Activated CD4-positive, alpha-beta T cell treated with anti-CD3 and anti-CD28 coated beads for 1 hour (primary cell): ENCODE data around the gene ASB10.

Source experiments
- DNase-seq: peaks from one replicate; pipeline ENCODE4 v3.0.0-alpha.2; 2020

Gene ASB10

DNA sequence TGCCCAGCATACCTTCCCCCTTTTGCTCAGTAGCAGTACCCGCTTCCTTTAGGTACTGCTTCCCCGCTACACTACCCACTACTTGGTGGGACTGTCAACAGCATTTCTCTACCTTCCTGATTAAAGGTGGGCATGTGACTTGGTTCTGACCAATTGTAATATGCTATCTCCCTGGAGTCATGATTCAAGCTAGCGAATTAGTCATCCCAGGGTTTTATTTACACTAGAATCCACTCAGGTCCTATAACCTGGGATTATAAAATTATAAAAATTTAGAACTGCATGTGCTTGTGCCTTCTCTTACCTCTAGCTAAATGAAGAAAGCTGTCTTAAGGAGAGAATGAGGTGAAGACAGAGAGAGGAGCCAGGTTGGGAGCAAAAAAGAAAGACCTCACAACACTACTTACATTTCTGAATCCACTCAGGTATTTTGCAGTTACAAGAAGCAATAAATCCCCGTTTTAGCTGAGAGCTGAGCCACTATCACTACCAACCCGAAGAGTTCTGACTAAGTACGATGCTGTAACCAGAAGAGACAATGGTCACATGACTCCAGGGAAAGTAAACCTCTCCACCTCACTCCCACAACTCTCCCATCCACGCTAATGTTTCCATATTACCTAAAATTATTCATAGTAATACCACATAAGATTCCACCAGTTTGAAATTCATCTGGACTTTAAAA lies 29.3 kb downstream of the ASB10 start:
- no peak for DNase-seq

DNA sequence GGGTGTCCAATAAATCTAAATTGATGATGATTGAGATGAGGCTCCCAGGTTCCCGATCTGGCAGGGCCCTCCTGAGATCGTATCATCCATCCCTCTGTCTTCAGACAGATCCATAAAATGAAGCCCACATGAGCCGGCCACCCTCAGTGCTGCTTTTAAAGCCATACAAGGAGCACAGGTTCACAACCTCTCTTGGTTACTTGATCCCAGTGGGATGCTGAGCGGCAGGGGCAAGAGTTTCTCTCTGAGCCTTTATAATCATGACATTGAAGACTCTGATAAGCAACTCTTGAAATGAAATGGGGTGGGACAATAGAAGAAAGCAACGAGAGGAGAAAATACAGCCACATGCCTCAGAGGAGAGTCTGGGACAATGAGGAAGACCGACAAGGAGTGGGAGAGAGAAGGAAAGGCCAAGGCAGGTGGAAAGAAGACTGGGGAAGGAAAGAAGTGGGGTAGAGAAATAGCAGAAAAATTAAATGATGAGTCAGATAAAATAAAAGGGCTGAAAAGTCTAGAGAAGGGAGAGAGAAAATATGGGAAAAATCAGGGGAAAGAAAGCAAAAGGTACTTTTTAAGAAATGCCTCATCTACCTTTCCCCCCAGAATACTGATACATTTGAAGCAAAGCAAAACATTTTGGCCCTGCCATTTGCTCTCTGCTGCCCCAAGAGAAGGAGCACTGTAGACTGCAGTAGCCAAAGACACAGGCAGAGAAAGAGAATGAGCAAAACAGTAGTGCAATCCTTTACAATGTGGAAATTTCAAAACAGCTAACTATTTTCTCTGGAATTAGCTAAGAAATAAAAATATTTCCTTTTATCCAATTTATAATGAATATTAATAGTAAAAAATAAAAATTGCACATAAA lies 34.2 kb downstream of the ASB10 start:
- no peak for DNase-seq

GRCh38 chr7:151150388-151150787 lies 36.7 kb downstream of the ASB10 start:
- DNase-seq = no peak

- no peak for DNase-seq
Observed at GRCh38 chr7:151148319-151149259, 38.5 kb downstream of the ASB10 start.

DNA sequence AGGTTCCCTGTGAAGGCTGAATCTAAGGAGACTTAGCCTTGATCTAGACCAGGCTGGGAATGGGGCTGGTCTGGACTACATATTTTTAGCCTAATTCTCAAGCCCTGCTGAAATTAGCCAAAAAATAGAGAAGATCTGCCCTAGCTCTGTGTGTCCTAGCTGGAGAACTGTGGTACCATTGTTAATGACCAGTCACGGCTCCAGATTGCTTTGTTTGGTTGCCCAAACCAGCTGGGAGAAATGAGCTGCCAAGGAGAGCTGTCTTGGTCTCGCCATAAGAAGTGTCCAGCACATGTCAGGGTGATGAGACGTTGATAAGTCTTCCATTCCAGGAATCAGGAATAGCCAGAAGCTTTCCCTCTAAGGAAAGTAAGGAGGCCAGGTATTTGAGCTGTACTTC lies 40.3 kb downstream of the ASB10 start:
- DNase-seq = no peak

GRCh38 chr7:151144387-151144786 lies 42.7 kb downstream of the ASB10 start:
- no peak for DNase-seq

DNA sequence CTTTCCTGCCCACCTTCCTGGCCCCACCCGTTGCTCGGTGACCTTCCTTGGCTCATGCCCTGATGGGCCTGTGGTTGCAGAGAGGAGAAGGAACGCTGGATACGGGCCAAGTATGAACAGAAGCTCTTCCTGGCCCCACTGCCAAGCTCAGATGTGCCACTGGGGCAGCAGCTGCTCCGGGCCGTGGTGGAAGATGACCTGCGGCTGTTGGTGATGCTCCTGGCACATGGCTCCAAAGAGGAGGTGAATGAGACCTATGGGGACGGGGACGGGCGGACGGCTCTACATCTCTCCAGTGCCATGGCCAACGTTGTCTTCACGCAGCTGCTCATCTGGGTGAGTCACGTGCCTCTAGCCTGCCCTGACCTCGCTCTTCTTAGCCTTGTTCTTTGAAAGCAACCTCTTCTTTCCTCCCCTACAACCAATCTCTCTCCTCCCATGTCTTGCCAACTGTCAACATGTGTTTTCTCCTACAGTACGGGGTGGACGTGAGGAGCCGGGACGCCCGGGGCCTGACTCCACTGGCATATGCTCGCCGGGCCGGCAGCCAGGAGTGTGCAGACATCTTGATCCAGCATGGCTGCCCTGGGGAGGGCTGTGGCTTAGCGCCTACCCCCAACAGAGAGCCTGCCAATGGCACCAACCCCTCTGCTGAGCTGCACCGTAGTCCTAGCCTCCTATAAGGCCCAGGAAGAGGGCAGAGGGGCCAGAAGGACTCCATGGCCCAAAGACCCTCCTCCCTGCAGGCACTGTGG lies 43.6 kb downstream of the ASB10 start:
- DNase-seq = no peak

GRCh38 chr7:151142686-151143040 lies 44.4 kb downstream of the ASB10 start:
- no peak for DNase-seq

- DNase-seq = no peak
Observed at GRCh38 chr7:151141855-151142685, 45.0 kb downstream of the ASB10 start.

DNA sequence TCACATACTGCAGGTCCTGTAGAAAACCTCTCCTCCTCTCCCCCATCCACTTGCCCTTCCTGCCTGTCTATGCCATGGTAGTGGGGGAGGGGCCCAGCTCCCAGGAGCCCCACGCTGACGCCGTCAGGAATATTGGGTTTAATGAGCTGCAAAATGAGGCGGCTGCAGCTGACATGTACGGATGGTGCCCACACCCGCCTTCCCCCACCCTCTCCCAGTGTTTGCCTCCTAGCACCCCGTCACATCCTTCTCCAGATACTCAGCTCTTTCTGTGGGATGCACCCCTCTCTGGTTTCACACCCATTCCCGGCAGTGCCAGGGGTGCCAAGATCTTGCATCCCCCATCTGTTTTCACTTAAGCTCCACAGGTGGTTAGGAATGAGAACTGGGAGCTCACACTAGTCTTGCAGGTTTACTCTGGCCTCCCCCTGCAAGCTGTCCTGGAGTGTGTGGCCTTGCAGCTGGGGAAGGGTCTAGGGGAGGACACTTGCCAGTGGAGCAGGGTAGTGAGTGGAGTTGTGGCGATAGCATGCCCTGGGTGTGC lies 45.7 kb downstream of the ASB10 start:
- no peak for DNase-seq

DNA sequence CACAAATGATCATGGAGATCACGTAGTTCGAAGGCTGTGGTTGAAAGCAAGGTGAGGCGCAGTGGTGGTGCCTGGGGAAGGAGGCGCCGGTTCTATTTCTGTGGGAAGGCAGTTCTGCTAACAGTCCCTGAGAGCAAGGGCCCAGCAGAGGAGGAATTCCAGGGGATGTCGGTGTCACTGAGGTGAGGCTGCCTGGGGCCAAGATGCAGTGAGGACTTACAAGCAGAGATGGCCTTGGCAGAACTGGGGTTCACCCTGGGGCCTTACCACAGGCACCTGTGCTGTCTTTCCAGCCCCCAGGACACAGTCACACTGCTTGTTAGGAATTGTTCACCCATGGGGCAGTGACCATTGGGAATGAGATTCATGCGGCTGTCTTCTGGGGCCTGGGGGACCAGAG lies 46.2 kb downstream of the ASB10 start:
- no peak for DNase-seq

GRCh38 chr7:151139791-151140190 lies 47.3 kb downstream of the ASB10 start:
- no peak for DNase-seq

- DNase-seq = no peak
Observed at GRCh38 chr7:151139071-151139790, 47.8 kb downstream of the ASB10 start.

DNA sequence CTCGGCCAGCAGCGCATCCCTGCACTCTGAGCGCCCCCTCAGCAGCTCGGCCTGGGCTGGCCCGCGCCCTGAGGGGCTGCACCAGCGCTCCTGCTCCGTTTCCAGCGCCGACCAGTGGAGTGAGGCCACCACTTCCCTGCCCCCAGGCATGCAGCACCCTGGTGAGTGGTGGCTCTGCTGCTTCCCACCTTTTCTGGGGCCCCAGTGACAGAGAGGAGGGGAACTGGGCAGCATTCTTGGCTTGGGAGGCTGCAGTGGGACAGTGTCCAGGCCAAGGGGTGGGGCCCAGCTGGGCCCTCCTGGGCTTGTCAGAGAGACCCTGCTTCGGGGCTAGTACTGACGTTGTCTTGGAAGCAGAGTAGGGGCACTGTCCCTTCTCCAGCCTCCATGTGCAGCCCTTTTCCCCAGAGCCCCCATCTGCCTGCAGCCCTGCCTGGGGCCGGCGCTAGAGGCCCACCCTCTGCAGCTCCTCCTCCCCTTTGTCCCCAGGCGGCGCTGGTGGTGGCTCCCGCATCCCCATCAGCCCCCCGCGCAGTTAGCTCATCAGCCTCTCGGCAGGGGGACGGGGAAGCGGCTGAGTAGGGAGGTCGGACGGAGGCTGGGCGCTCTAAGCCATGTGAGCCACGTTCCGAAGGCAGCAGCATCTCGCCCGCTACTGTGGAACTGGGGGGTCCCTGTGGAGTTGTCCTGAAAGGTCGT lies 48.7 kb downstream of the ASB10 start:
- DNase-seq = no peak

- DNase-seq = no peak
Observed at GRCh38 chr7:151137791-151138152, 49.3 kb downstream of the ASB10 start.

DNA sequence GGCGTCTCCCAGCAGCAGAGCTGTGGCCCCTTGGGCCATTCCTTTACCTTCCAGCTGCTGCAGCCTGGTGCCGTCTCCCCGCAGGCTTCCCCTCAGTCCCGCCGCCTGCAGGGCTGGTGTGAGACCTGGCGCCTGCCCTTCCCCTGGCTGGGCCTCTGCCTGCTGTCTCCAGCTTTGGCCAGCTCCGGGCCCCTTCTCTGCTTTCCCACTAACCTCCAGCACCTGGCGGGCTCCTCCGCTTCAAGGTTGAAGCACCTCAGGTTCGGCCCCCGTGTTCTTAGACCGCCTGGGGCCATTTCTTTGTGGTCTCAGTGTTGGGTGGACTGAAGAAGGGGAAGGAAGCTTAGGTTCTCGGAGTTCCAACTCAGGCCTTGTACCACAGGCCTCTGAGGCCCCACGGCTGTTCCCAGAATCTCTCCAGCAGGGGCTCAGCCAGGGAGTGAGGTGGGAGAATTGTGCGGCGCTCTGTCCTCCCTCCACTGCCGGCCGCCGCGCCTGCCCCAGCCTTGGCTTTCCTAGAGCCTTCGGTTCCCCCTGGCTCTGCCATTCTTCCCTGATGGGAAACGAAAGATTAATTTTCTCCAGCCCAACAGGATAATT lies 49.9 kb downstream of the ASB10 start:
- no peak for DNase-seq

GRCh38 chr7:151135866-151136843 lies 50.9 kb downstream of the ASB10 start:
- DNase-seq = no peak

GRCh38 chr7:151135525-151135845 lies 51.6 kb downstream of the ASB10 start:
- no peak for DNase-seq
